Stimulated activated CD4-positive, alpha-beta T cell treated with anti-CD3 and anti-CD28 coated beads, Interleukin-1b, Interleukin-23, amount 100 ng/mL, for 24 hours (primary cell): Measurements from ENCODE around the gene CDC25A.

Experiments used
- DNase-seq, 4 experiments: peaks; one replicate each; pipeline ENCODE4 v3.0.0-alpha.2; 2020; ENCODE audit warnings: low read depth in 4 of 4, low spot score in 1 of 4

The CDC25A gene

GRCh38 chr3:48110463-48110862 lies 77.8 kb downstream of the CDC25A start:
- no peak for DNase-seq

GRCh38 chr3:48107227-48107626 lies 81.0 kb downstream of the CDC25A start:
- no peak for DNase-seq
